Activated CD8-positive, alpha-beta memory T cell treated with anti-CD3 and anti-CD28 coated beads, Interleukin-2, amount 10 ng/mL, durations not matched to agents 7 days and 5 days (primary cell): ENCODE results near the gene SNRNP40. TPM values are rescaled to one million over a fixed set of nuclear protein-coding genes. Genes with fewer than 3 reads are reported as not detected.
"Not testable (repeated sequence)": the region's sequence is repeated elsewhere in the genome, so short reads cannot be mapped to it uniquely, and the experiment has no call there.

Experiments used
- ATAC-seq: fragments of 150-1000 bp; cut with Tn5 transposase; one replicate; pipeline ENCODE4 v1.10.0; 2021; ENCODE audit warnings: moderate library complexity
- CTCF ChIA-PET: fragments of 350-600 bp; sonication (Branson Sonifier 250); formaldehyde crosslinking; loops from one replicate; lab custom pipeline; 2021; ENCODE audit warnings: antibody characterized with exemption; lab: Charles Lee
- DNase-seq: peaks from one replicate; pipeline ENCODE4 v3.0.0-alpha.2; 2020
- H3K27ac Mint-ChIP-seq: one replicate; pipeline ENCODE4 v1.8.0; 2021; ENCODE audit warnings: mild to moderate bottlenecking, mixed read lengths
- H3K27me3 Mint-ChIP-seq: one replicate; pipeline ENCODE4 v1.8.0; 2021; ENCODE audit warnings: mixed read lengths
- H3K36me3 Mint-ChIP-seq: one replicate; pipeline ENCODE4 v1.8.0; 2021; ENCODE audit warnings: mild to moderate bottlenecking, mixed read lengths
- H3K4me1 Mint-ChIP-seq: one replicate; pipeline ENCODE4 v1.8.0; 2021; ENCODE audit warnings: mixed read lengths
- H3K4me3 Mint-ChIP-seq: one replicate; pipeline ENCODE4 v1.8.0; 2021; ENCODE audit warnings: mild to moderate bottlenecking, moderate library complexity, mixed read lengths
- H3K9me3 Mint-ChIP-seq: one replicate; pipeline ENCODE4 v1.8.0; 2022; ENCODE audit warnings: low read depth, mixed read lengths
- total RNA-seq, 2 experiments: library from RNA; stranded (reverse); gene quantifications; one replicate each; pipeline ENCODE4 v1.2.3, GENCODE V29; 2021

Gene SNRNP40
- total RNA-seq, 2 experiments from 2014 or later, result 98.6 to 112 TPM

- no peak overlapping the region for H3K27ac Mint-ChIP-seq
- no peak for ATAC-seq
- no peak overlapping the region for H3K4me3 Mint-ChIP-seq
- no peak for DNase-seq
- no peaks in the 10 kb centered on the region for H3K4me1 Mint-ChIP-seq
- peaks cover 51% of the 10 kb centered on the region for H3K36me3 Mint-ChIP-seq
- CTCF ChIA-PET, result interaction anchor here (1.2 to 1.7 kb wide), 3 partner anchors 32 to 284 kb away, joined by 3 to 5 read pairs (median 4); partner anchors contain the start of genes SNRNP40 and ZCCHC17
- H3K27me3 Mint-ChIP-seq, result no peaks in the 10 kb centered on the region
- no peaks in the 10 kb centered on the region for H3K9me3 Mint-ChIP-seq
Measured at GRCh38 chr1:31264790-31265386, 31.7 kb downstream of the SNRNP40 start.

GRCh38 chr1:31263408-31263807, 33.2 kb downstream of the SNRNP40 start:
- ATAC-seq, result no peak
- H3K27me3 Mint-ChIP-seq, result no peaks in the 10 kb centered on the region
- H3K36me3 Mint-ChIP-seq, result peaks cover 52% of the 10 kb centered on the region
- no peaks in the 10 kb centered on the region for H3K9me3 Mint-ChIP-seq
- DNase-seq, result no peak
- CTCF ChIA-PET, result interaction anchor here (0.6 to 2.1 kb wide), 6 partner anchors 9 to 286 kb away, joined by 3 to 5 read pairs (median 4); no protein-coding TSS in a partner anchor
- no peak overlapping the region for H3K4me3 Mint-ChIP-seq
- H3K27ac Mint-ChIP-seq, result no peak overlapping the region
- no peaks in the 10 kb centered on the region for H3K4me1 Mint-ChIP-seq

GRCh38 chr1:31262393-31262792, 34.2 kb downstream of the SNRNP40 start:
- peaks cover 54% of the 10 kb centered on the region for H3K36me3 Mint-ChIP-seq
- ATAC-seq, H3K4me1 Mint-ChIP-seq, H3K27me3 Mint-ChIP-seq, H3K9me3 Mint-ChIP-seq, DNase-seq, H3K4me3 Mint-ChIP-seq, H3K27ac Mint-ChIP-seq: not testable (repeated sequence)
- CTCF ChIA-PET, result interaction anchor here (0.6 to 2.1 kb wide), 2 partner anchors 76 to 79 kb away, joined by 3 to 5 read pairs; no protein-coding TSS in a partner anchor

GRCh38 chr1:31261916-31262315, 34.7 kb downstream of the SNRNP40 start:
- Mint-ChIP-seq H3K9me3 (no peaks in the 10 kb centered on the region), H3K4me1 (no peaks in the 10 kb centered on the region), H3K4me3 (no peak overlapping the region), H3K36me3 (peaks cover 54% of the 10 kb centered on the region), H3K27ac (no peak overlapping the region), H3K27me3 (no peaks in the 10 kb centered on the region)
- no peak for DNase-seq
- CTCF ChIA-PET, result interaction anchor here (0.6 to 2.1 kb wide), 2 partner anchors 76 to 78 kb away, joined by 3 to 5 read pairs; no protein-coding TSS in a partner anchor
- no peak for ATAC-seq

- no peaks in the 10 kb centered on the region for H3K4me1 Mint-ChIP-seq
- H3K36me3 Mint-ChIP-seq, result peaks cover 46% of the 10 kb centered on the region
- CTCF ChIA-PET, result no interaction called here
Measured at GRCh38 chr1:31259746-31260145, 36.8 kb downstream of the SNRNP40 start.

GRCh38 chr1:31258581-31258980, 38.0 kb downstream of the SNRNP40 start:
- Mint-ChIP-seq H3K4me3 (no peak overlapping the region), H3K27me3 (no peaks in the 10 kb centered on the region), H3K9me3 (no peaks in the 10 kb centered on the region), H3K27ac (no peak overlapping the region), H3K4me1 (no peaks in the 10 kb centered on the region), H3K36me3 (peaks cover 38% of the 10 kb centered on the region)
- CTCF ChIA-PET, result no interaction called here
- DNase-seq (no peak), ATAC-seq (no peak)

More at GRCh38 chr1:31259746-31260145, 36.8 kb downstream of the SNRNP40 start:
- H3K9me3 Mint-ChIP-seq, result no peaks in the 10 kb centered on the region
- no peak overlapping the region for H3K4me3 Mint-ChIP-seq
- DNase-seq, result no peak
- no peaks in the 10 kb centered on the region for H3K27me3 Mint-ChIP-seq
- H3K27ac Mint-ChIP-seq, result no peak overlapping the region
- ATAC-seq, result no peak

- Mint-ChIP-seq H3K9me3 (no peaks in the 10 kb centered on the region), H3K4me1 (no peaks in the 10 kb centered on the region)
- CTCF ChIA-PET, result interaction anchor here (1.4 kb wide), 1 partner anchor 12 kb away, joined by 3 read pairs; no protein-coding TSS in a partner anchor
Measured at GRCh38 chr1:31257213-31257612, 39.4 kb downstream of the SNRNP40 start.

GRCh38 chr1:31249854-31250253, 46.7 kb downstream of the SNRNP40 start:
- no peak for DNase-seq
- Mint-ChIP-seq H3K27ac (no peak overlapping the region), H3K4me1 (no peaks in the 10 kb centered on the region), H3K36me3 (no peaks in the 10 kb centered on the region), H3K9me3 (no peaks in the 10 kb centered on the region), H3K4me3 (no peak overlapping the region), H3K27me3 (no peaks in the 10 kb centered on the region)
- no peak for ATAC-seq
- CTCF ChIA-PET, result no interaction called here

More at GRCh38 chr1:31257213-31257612, 39.4 kb downstream of the SNRNP40 start:
- Mint-ChIP-seq H3K27me3 (no peaks in the 10 kb centered on the region), H3K27ac (no peak overlapping the region), H3K36me3 (peaks cover 34% of the 10 kb centered on the region), H3K4me3 (no peak overlapping the region)
- DNase-seq (no peak), ATAC-seq (no peak)

GRCh38 chr1:31248276-31248675, 48.3 kb downstream of the SNRNP40 start:
- DNase-seq, result no peak
- no peaks in the 10 kb centered on the region for H3K27me3 Mint-ChIP-seq
- no peak overlapping the region for H3K27ac Mint-ChIP-seq
- CTCF ChIA-PET, result interaction anchor here (0.6 kb wide), 1 partner anchor 16 kb away, joined by 3 read pairs; no protein-coding TSS in a partner anchor
- H3K4me1 Mint-ChIP-seq, result no peaks in the 10 kb centered on the region
- no peaks in the 10 kb centered on the region for H3K36me3 Mint-ChIP-seq
- no peak for ATAC-seq
- H3K4me3 Mint-ChIP-seq, result no peak overlapping the region
- no peaks in the 10 kb centered on the region for H3K9me3 Mint-ChIP-seq

- DNase-seq (no peak), ATAC-seq (no peak)
- no peak overlapping the region for H3K27ac Mint-ChIP-seq
- no peak overlapping the region for H3K4me3 Mint-ChIP-seq
- peaks cover 17% of the 10 kb centered on the region for H3K4me1 Mint-ChIP-seq
- H3K36me3 Mint-ChIP-seq, result peaks cover 3% of the 10 kb centered on the region
- H3K27me3 Mint-ChIP-seq, result peaks cover 10% of the 10 kb centered on the region
- CTCF ChIA-PET, result no interaction called here
- H3K9me3 Mint-ChIP-seq, result no peaks in the 10 kb centered on the region
Measured at GRCh38 chr1:31244326-31244725, 52.3 kb downstream of the SNRNP40 start.

- H3K4me3 Mint-ChIP-seq, result no peak overlapping the region
- H3K27me3 Mint-ChIP-seq, result peaks cover 16% of the 10 kb centered on the region
- ATAC-seq, result no peak
- H3K4me1 Mint-ChIP-seq, result peaks cover 23% of the 10 kb centered on the region
- no peak for DNase-seq
- peaks cover 3% of the 10 kb centered on the region for H3K36me3 Mint-ChIP-seq
- H3K27ac Mint-ChIP-seq, result no peak overlapping the region
- H3K9me3 Mint-ChIP-seq, result no peaks in the 10 kb centered on the region
- CTCF ChIA-PET, result no interaction called here
Measured at GRCh38 chr1:31243501-31244286, 52.9 kb downstream of the SNRNP40 start.

GRCh38 chr1:31241321-31241720, 55.3 kb downstream of the SNRNP40 start:
- Mint-ChIP-seq H3K27me3 (peaks cover 40% of the 10 kb centered on the region), H3K9me3 (no peaks in the 10 kb centered on the region), H3K4me3 (no peak overlapping the region), H3K27ac (peak overlapping the region; percentile 81), H3K4me1 (peaks cover 24% of the 10 kb centered on the region), H3K36me3 (peaks cover 3% of the 10 kb centered on the region)
- peak; percentile 20 for ATAC-seq
- no peak for DNase-seq
- CTCF ChIA-PET, result no interaction called here

GRCh38 chr1:31239653-31240241, 56.8 kb downstream of the SNRNP40 start, which contains the start of gene NKAIN1:
Gene NKAIN1 (minus strand): TSS chr1:31239887. CDS start chr1:31239547, 340 bp downstream.
- Mint-ChIP-seq H3K4me3 (peak within 1 kb of the TSS; percentile 57), H3K9me3 (no peaks in the 10 kb centered on the region), H3K27me3 (peaks cover 55% of the 10 kb centered on the region), H3K4me1 (peaks cover 24% of the 10 kb centered on the region), H3K27ac (no peak within 1 kb of the TSS), H3K36me3 (peaks cover 3% of the 10 kb centered on the region)
- DNase-seq, result no peak
- peak; percentile 65 for ATAC-seq
- CTCF ChIA-PET, result no interaction called here
